NCI-H2196 treated with DMSO at 0.1 percent for 48 hours (cell line): Measurements from ENCODE around the gene KRT32.

Experiments used
- DNase-seq: peaks from one replicate; lab custom pipeline; 2025; ENCODE audit not compliant: unreplicated experiment; lab: John Stamatoyannopoulos, UW

The KRT32 gene

DNA sequence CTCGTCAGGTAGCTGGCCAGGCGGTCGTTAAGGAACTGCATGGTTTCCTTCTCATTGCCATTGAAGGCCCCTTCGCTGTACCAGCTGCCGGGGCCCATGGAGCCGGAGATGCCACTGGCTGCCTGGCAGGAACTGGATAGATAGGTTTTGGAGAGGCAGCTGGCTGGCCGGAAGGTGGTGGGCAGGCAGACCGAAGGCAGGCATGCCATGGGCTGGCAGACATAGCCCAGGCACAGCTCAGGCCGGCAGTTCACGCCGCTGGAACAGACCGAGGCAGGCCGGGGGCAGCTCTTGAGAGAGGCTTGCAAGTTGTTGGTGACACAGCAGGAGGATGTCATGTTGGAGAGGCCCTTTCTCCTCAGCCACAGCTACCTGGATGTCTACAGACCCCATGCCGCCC lies at the start of gene KRT32:
KRT32 (minus strand) TSS at position 399 of the 400 bp plus-strand sequence; CDS start at position 338, 61 bp downstream.
- DNase-seq: no peak

DNA sequence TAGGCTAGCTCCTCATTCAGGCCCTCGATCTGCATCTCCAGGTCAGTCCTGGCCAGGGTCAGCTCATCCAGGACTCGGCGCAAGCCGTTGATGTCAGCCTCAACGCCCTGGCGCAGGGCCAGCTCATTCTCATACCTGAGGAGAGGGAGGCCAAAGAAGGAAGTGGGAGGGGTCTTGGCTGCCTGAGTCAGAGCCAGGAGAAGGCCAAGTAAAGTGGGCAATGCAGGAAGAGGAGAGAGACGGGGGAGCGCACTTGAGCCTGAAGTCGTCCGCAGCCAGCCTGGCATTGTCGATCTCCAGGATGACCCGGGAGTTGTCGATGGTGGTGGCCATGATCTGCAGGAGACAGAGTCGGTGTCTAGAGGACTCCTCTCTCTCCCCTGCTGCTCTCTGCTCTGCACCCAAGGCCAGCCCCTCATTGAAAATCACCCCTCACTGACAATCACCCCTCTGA lies 49.7 kb upstream of the KRT32 start:
- DNase-seq: no peak

DNA sequence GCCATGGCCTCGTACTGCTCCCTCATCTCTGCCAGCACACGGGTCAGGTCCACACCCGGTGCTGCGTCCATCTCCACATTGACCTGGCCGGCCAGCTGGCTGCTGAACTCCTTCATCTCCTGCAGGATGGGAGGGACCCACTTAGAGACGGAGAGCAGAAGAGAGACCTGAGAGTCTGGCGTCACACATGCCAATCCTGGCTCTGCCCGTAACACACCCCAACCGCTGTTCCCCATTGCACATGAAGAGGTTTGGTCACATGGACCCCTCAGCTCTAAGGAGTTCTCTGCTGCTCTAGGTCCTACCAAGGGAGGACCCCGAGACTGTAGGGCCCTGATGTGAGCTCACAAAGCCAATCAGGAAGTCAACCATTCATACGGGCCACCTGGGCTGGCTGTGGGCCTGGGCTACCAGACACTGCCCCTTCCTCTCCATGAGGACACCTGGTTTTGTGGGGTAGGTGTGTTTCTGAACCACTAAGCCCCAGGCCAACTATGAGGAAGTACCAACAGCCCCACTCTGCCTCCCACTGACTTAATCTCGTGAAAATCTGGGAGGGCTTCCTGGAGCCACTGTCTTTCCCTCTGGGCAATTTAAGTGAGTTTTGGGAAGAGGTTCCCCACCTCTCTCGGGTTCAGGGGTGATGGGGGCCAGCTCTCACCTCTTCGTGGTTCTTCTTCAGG lies 49.1 kb upstream of the KRT32 start:
- no peak for DNase-seq

GRCh38 chr17:41513168-41513547 lies 46.0 kb upstream of the KRT32 start:
- no peak for DNase-seq

GRCh38 chr17:41512546-41513167 lies 45.5 kb upstream of the KRT32 start:
- DNase-seq: no peak

DNA sequence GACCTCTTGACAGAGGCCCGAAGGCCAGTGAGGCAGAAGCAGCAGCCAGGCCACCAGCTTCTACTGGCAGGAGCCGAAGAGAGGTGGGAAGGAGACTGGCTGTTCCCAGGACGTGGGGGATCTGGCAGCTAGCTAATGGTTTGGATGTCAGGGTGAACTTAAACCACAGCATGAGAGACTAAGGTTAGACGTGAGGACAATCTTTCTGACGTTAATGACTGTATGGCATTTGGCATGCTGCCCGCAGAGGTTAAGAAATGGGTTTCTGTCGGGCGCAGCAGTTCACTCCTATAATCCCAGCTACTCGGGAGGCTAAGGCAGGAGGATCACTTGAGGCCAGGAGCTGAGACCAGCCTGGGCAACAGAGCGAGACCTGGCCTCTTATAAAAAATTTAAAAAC lies 44.5 kb upstream of the KRT32 start:
- DNase-seq: no peak

DNA sequence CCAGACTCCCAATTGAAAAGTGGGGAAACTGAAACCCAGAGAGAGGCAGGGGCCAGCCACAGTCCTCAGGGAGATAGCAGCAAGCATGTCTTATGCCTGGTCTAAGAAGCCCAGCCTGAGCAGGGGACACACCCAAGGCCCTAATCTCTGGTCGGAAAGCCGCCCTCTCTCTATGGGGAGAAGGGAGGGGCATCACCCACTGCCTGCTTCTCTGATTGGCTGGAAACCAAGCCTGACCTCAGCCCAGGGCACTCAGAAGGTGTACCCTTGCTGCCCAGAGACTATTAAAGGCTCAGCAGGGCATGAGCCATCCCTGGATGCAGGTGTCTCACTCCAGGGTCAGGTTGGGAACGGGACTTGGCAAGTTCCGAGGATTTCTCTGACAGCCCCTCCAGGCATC lies 43.9 kb upstream of the KRT32 start:
- DNase-seq: no peak

DNA sequence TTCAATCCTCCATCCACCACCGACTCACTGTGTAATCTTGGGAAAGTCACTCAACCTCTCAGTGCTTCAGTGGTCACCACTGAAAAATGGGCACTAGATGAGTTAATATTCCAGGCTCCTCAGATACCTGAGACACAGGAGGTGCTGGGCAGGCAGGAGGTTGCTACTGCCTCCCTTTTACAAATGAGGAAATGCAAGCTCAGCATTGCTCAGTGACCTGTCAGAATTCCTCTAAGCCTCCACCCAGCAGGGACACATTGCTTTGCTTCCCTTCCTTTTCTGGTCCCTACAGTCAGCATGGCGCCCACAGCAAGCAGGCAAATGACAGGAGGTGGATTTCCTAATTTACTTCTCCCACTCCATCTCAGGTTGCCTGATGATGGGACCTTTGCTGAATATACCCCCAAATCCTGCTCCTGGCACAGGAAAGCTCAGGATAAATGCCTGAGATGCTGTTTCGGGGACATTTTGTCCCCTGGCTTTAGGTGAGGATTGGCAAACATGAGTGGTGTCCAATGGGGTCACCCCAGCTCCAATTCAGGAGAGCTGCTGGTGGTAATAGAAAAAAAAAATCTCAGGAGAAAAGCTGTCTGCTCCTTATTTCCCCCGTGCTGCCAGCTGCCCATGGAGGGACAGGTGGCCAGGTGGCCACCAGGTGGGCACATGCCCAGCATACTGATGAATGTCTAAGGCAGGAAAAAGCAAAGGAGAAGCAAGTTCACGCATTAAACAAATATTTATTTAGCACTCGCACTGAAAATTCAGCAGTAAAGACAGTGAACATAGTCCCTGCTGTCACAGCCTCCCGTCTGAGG lies 43.3 kb upstream of the KRT32 start:
- DNase-seq: no peak

GRCh38 chr17:41507315-41507880 lies 40.2 kb upstream of the KRT32 start:
- no peak for DNase-seq

DNA sequence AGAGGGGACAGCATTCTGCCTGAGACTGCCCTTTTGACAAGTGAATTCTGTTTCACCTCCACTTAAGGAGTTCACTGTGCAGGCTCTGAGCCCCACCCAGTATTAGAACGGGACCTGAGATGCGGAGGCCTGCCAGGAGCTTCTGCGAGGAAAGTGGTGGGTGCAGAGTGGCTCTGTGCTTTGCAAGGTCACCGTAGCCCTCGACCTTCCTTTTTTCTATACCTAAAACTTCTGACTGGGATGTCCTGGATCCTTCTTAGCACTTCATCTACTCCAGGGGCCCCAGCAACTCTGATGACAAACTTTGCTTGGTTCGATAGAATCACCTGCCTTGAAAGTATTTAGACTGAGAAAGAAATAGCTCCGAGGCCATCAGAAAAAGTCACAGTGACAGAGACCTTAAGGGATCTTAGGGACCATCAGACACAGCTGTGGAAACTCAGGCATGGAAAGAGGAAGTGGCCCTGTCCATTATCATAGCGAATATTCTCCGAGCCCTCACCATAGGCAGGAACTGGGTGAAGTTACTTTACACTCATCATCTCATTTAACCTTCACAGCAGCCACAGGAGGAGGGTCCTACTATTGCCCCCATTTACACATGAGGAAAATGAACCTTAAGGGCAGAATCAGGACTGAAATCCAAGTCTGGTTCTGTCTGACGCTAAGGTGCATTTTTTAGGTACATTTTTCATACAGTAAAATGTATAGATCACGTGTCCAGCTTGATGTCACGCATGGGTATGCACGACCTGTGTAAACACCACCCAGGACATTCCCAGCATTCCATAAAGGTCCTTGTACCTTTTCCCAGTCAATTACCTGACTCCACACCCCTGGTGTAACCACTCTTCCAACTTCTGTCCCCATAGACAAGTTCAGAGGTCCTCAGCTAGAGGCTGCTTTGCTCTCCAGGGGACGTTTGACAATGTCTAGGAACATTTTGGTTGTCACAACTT lies 38.9 kb upstream of the KRT32 start:
- DNase-seq: no peak

GRCh38 chr17:41505007-41505808 lies 38.0 kb upstream of the KRT32 start, which contains the start of gene KRT13:
Gene KRT13, minus strand, starts transcription at chr17:41505612. Its CDS starts 62 bp downstream, at chr17:41505550.
- DNase-seq: no peak

DNA sequence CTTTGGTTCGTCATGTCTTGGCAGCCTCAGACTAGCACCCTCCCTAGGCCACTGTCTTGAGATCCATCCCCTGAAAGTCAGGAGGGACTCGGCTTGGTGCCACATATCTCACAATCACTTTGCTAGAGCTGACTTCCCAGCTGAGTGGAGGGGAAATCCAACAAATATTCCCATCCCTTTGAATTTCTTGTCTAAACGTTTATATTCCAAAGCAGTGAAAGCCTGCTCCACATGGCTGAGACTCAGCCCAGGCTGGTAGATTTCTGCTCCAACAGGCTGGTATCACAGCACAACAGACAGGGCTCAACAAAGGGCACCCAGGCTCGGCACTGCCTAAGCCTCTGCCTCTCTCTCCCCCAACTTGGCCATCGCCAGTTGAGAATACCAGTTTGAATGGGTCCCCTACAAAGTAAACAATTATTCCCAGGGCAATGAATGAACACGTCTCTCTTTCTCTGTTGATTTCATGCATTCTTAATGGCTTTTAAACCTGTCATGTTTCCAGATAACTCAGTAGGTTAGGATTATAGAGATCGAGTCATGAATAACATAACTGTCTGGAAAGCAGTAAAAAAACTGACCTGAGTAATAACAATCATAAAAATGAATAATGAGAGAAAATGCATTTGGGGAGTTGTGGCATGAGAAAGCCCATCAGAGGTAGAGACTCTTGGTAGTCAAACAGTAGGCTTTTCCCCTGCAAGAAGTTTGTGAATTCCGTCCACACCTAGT lies 37.2 kb upstream of the KRT32 start:
- no peak for DNase-seq

GRCh38 chr17:41503202-41503601 lies 36.0 kb upstream of the KRT32 start:
- DNase-seq: no peak

DNA sequence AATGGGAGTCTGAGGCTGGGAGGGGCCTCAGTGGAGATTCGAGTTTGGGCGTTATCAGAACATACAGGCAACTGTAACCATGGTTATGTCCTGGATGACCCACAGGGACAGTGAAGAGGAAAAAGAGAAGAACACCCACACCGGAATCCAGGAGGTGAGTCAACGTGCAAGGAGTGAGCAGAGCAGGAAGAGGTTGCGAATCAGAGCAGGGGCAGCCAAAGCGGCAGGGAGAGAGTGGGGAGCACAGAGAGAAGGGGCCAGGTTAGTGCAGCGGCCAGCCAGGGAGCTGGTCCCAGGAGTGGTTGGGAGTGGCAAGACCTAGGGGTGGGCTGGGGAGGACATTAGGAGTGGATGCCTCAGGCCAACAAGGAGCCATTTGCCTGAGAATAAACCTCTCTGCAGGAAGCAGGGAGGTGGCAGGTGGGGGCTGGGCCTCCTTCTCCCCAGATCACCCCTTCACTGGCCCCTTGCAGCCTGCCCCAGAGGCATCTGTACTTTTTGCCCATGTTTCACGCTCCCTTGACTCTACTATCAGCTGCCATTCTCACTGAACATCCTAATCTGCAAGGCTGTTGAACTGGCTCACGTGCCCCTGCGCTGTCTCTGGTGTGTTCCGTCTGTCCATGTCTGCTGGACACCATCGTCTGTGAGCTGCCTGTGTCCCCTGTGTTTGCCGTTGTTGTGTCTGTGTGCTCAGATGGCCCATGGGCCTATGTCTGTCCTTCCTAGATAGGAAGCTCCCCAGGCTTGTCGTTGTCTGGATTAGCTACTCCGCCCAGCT lies 33.1 kb upstream of the KRT32 start:
- no peak for DNase-seq

DNA sequence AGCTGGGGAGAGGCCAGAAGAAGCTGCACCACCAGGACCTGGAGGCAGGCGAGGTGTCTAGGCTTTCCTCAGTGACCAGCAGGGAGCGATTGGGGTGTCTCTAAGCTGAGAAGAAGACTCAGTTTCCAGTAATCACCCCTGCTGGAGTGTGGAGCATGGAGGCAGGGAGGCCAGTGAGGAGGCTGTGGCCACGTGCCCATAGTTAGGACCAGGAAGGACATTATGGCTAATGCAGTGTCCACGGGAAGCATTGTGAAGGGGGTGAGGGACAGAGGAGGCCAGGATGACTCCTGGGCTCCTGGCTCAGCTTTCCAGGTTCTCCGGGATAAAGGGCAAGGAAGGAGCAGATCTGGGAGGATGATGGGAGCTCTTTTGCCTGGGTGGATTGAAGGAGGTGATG lies 32.5 kb upstream of the KRT32 start:
- DNase-seq: no peak

GRCh38 chr17:41498276-41498675 lies 31.1 kb upstream of the KRT32 start:
- DNase-seq: no peak

DNA sequence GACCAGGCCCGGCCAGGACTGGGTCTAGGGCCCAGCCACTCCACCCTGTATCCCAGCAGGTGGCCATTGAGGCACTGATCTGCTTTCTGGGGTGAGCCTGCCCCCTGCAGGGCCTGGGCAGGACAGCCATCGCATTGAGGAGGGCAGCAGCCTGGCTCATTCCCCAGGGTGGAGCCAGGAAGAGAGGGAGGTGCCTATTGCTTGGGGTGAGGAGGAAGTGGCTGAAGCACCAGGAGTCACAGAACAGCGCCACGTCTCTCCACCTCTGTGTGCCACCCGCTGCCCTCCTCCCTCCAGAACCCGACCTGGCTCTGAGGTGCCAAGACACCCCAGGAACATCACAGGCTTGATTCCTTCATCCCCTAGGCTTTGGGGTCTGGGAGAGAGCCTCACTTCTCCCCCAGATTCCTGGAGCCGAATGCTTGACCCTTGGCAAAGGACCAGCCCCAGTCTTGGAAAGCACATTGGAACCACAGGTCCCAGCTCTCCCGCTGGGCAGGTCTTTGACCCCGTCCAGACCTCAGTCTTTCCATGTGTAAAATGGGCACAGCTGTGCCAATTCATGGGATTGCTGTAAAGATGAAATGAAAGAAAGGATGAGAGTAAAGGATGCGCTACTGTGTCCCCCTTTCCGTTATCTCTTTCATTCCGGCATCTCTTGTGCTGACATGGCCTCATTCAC lies 29.8 kb upstream of the KRT32 start:
- peak; percentile 62 for DNase-seq

DNA sequence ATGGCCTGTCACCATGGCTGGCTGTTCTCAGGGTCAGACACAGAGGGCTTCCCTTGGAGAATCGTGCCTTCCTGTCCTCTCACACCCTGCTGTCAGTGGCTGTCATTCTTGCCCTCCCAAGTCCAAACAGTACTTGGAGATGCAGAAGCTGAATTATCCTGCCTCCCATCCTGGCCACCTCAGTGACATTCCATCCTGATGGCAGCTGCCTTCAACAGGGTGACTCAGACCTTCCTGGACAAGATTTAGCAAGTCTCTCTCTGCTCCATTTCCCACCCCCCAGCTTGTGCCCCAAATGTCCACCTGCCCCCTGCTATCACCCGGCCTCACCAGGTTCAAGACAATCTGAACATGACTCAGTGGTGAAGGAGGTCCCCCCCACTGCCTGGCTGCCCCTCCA lies 27.3 kb upstream of the KRT32 start:
- DNase-seq: no peak
